H7 (cell line): ENCODE measurements around the gene STH. TPM values are rescaled to one million over a fixed set of nuclear protein-coding genes. Genes with fewer than 3 reads are reported as not detected.

ENCODE experiments used
- DNase-seq: peaks from one replicate; pipeline ENCODE4 v3.0.0; 2012
- H3K27me3 ChIP-seq: 2 replicates; pipeline ENCODE4 v1.6.0; 2011; ENCODE audit warnings: mild to moderate bottlenecking, low read length; ENCODE audit not compliant: control insufficient read depth, insufficient read depth
- H3K36me3 ChIP-seq: replicated peaks from 2 replicates; pipeline ENCODE4 v1.5.1; 2011; ENCODE audit warnings: low read length; ENCODE audit not compliant: control insufficient read depth, insufficient read depth
- H3K4me3 ChIP-seq: 2 replicates; pipeline ENCODE4 v1.5.1; 2011; ENCODE audit warnings: low read depth, mild to moderate bottlenecking, control low read depth, low read length, moderate library complexity; ENCODE audit not compliant: insufficient read depth
- total RNA-seq: library from RNA; depleted of rRNA; stranded (reverse); fragments of >200 nt; shearing (Covaris generic); gene quantifications from 2 replicates; pipeline ENCODE4 v1.2.3, GENCODE V29; 2014

The STH gene
- total RNA-seq, 1 experiment from 2014 or later, result not detected

- no peak for DNase-seq
- no peaks in the 10 kb centered on the region for H3K27me3 ChIP-seq
- no peaks in the 10 kb centered on the region for H3K36me3 ChIP-seq
- H3K4me3 ChIP-seq, result no peak overlapping the region
Measured at GRCh38 chr17:45973946-45974859, 24.8 kb upstream of the STH start.

GRCh38 chr17:45974916-45975630, 24.0 kb upstream of the STH start:
- no peaks in the 10 kb centered on the region for H3K36me3 ChIP-seq
- DNase-seq, result no peak
- no peak overlapping the region for H3K4me3 ChIP-seq
- no peaks in the 10 kb centered on the region for H3K27me3 ChIP-seq

GRCh38 chr17:45975640-45976295, 23.3 kb upstream of the STH start:
- Histone ChIP-seq H3K27me3 (no peaks in the 10 kb centered on the region), H3K4me3 (no peak overlapping the region), H3K36me3 (no peaks in the 10 kb centered on the region)
- DNase-seq, result no peak

- Histone ChIP-seq H3K27me3 (no peaks in the 10 kb centered on the region), H3K36me3 (no peaks in the 10 kb centered on the region), H3K4me3 (no peak overlapping the region)
- no peak for DNase-seq
Measured at GRCh38 chr17:45976391-45976754, 22.7 kb upstream of the STH start.

DNA sequence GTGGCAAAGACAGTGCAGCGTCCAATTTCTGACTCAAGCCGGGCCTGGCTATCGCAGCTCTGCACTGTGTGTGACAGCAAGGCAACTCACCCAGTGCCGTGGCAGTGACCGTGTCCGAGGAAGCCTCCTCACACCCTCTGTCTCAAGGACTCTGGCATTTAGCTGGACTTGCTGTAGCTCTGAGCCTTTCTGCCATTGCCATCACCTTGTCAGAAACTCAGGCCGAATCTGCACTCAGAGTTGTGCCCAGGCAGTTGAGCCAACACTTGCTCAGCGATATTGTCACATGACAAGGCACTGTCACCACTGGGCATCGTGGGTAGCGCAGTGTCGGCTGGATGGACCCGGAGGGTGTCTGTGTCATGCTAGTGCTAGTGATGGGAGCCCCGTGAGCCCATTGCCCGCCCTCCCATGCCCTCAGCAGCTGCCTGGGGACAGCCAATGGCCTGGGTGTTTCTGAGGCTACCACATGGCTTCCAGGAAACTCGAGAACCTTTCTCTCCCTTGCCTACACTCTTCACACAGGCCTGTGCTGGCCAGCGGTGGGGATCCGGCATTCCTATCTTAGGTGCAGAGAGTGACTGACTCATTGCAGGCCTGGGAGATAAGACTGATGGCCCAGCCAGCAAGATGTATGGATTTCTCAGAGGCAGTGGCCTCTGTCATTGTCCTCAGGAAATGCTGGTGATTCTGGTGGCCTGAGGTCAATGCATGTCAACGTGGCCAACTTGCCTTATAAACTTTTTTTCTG, 22.1 kb upstream of the STH start:
- Histone ChIP-seq H3K36me3 (no peaks in the 10 kb centered on the region), H3K27me3 (no peaks in the 10 kb centered on the region), H3K4me3 (no peak overlapping the region)
- no peak for DNase-seq

DNA sequence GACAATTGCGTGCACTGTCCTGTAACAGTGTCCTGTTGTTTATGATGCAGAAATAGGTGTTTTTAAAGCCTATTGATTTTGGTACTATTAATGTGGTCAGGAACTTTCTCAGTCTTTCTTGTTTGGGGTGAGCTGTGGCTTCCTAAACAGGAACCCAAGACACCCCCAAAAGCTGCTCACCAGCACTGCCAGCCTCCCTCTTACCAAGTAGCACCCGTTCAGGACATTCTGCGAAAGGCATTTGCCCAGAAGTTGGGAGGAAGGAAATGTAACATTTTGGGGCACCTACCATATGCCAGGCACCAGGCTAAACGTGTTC, 21.6 kb upstream of the STH start:
- DNase-seq, result no peak
- no peaks in the 10 kb centered on the region for H3K27me3 ChIP-seq
- H3K4me3 ChIP-seq, result no peak overlapping the region
- no peaks in the 10 kb centered on the region for H3K36me3 ChIP-seq

- no peaks in the 10 kb centered on the region for H3K36me3 ChIP-seq
Measured at GRCh38 chr17:45977976-45978626, 20.9 kb upstream of the STH start.

DNA sequence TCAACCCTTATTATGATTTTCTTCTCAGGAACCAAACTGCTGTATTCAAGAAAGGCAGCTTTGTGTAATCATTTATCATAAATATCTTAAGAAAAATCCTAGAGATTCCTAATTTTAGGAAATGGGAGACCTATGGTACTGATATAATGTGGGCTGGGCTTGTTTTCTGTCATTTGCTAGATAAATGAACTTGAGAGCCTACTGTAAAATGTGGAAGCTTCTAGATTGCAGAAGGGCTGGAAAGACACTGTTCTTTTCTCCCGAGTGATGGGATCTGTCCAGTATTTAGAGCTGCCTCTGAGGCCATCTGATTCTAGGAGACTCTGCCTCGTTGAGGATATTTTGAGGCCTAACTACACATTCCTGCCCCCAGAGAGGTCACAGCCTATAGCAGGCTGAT, 19.9 kb upstream of the STH start:
- no peaks in the 10 kb centered on the region for H3K36me3 ChIP-seq
- H3K27me3 ChIP-seq, result no peaks in the 10 kb centered on the region
- no peak for DNase-seq
- no peak overlapping the region for H3K4me3 ChIP-seq

More at GRCh38 chr17:45977976-45978626, 20.9 kb upstream of the STH start:
- Histone ChIP-seq H3K27me3 (no peaks in the 10 kb centered on the region), H3K4me3 (no peak overlapping the region)
- no peak for DNase-seq

- Histone ChIP-seq H3K36me3 (no peaks in the 10 kb centered on the region), H3K27me3 (no peaks in the 10 kb centered on the region), H3K4me3 (no peak overlapping the region)
- no peak for DNase-seq
Measured at GRCh38 chr17:45980855-45981254, 18.2 kb upstream of the STH start.

DNA sequence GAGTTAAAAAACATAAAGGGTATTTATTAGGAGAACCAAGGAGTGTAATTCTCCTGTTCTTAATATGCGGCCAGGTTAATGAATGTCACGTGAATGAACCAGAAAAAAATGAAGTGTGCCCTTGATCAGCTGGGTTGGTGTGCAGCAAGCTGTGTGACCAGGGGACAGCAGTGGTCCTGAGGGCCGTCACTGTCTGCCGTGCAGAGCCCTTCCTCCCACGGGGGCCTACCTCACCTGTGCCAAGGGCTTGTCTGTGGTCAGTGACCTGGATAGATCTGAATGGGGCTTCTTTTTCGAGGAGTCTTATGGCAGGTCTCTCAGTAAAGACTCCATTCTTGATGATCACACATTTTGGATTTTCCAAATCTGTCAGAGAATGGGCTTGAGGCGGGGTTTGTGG, 17.7 kb upstream of the STH start:
- Histone ChIP-seq H3K4me3 (no peak overlapping the region), H3K36me3 (no peaks in the 10 kb centered on the region), H3K27me3 (no peaks in the 10 kb centered on the region)
- no peak for DNase-seq

DNA sequence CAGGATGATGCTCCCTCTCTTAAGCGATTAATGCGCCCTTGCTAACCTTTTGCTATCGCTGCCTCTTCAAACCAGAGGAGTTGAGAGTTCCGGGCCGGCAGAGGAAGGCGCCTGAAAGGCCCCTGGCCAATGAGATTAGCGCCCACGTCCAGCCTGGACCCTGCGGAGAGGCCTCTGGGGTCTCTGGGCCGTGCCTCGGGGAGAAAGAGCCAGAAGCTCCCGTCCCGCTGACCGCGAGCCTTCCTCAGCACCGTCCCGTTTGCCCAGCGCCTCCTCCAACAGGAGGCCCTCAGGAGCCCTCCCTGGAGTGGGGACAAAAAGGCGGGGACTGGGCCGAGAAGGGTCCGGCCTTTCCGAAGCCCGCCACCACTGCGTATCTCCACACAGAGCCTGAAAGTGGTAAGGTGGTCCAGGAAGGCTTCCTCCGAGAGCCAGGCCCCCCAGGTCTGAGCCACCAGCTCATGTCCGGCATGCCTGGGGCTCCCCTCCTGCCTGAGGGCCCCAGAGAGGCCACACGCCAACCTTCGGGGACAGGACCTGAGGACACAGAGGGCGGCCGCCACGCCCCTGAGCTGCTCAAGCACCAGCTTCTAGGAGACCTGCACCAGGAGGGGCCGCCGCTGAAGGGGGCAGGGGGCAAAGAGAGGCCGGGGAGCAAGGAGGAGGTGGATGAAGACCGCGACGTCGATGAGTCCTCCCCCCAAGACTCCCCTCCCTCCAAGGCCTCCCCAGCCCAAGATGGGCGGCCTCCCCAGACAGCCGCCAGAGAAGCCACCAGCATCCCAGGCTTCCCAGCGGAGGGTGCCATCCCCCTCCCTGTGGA, 16.0 kb upstream of the STH start:
- H3K36me3 ChIP-seq, result no peaks in the 10 kb centered on the region
- no peak for DNase-seq
- H3K4me3 ChIP-seq, result no peak overlapping the region
- no peaks in the 10 kb centered on the region for H3K27me3 ChIP-seq

DNA sequence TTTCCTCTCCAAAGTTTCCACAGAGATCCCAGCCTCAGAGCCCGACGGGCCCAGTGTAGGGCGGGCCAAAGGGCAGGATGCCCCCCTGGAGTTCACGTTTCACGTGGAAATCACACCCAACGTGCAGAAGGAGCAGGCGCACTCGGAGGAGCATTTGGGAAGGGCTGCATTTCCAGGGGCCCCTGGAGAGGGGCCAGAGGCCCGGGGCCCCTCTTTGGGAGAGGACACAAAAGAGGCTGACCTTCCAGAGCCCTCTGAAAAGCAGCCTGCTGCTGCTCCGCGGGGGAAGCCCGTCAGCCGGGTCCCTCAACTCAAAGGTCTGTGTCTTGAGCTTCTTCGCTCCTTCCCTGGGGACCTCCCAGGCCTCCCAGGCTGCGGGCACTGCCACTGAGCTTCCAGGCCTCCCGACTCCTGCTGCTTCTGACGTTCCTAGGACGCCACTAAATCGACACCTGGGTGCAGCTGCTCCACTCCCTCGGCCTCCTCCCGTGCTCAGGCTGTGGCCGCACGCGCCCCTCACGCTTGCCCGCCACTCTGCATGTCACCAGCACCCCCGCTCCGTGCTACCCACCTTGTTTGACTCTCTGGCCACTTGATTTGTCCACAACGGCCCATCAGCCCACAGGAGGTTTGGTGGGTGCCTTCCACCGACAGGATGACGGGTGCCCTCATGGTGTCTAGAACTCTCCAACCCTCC, 15.3 kb upstream of the STH start:
- Histone ChIP-seq H3K4me3 (no peak overlapping the region), H3K27me3 (no peaks in the 10 kb centered on the region), H3K36me3 (no peaks in the 10 kb centered on the region)
- DNase-seq, result peak; percentile 78

GRCh38 chr17:45984368-45984767, 14.7 kb upstream of the STH start:
- no peak for DNase-seq
- no peaks in the 10 kb centered on the region for H3K27me3 ChIP-seq
- H3K36me3 ChIP-seq, result no peaks in the 10 kb centered on the region
- H3K4me3 ChIP-seq, result no peak overlapping the region
